Loucy (cell line): Measurements from ENCODE around the gene EME1.

Source experiments
- CTCF ChIP-seq: fragments of 200-600 bp; sonication (generic); conservative IDR thresholded peaks from 2 replicates; pipeline ENCODE4 v1.5.1; 2014; ENCODE audit warnings: mild to moderate bottlenecking, antibody characterized with exemption, low read length
- EZH2phosphoT487 ChIP-seq: fragments of 200-600 bp; IDR thresholded peaks from 2 replicates; pipeline ENCODE4 v1.6.1; 2018; ENCODE audit warnings: antibody characterized with exemption, mild to moderate bottlenecking, moderate library complexity, borderline replicate concordance

GRCh38 chr17:50354198-50354597 is 18.8 kb upstream of the EME1 start:
- no peak for TF ChIP-seq EZH2phosphoT487
- TF ChIP-seq CTCF: no peak
